Iris pigment epithelial cell (primary cell): ENCODE results near the gene TSPYL1.
A peak's percentile ranks its signal among the peaks of the same experiment; 100 is the strongest.
"Not testable (repeated sequence)": the region's sequence is repeated elsewhere in the genome, so short reads cannot be mapped to it uniquely, and the experiment has no call there.

Experiments used
- DNase-seq: peaks from one replicate; pipeline ENCODE4 v3.0.0-alpha.2; 2011; ENCODE audit warnings: low read depth

The TSPYL1 gene

GRCh38 chr6:116292553-116292952 is 12.8 kb upstream of the TSPYL1 start:
- DNase-seq = no peak

GRCh38 chr6:116291701-116292396 is 12.1 kb upstream of the TSPYL1 start:
- peak; percentile 36 for DNase-seq

GRCh38 chr6:116290799-116291198 is 11.1 kb upstream of the TSPYL1 start:
- DNase-seq = no peak

- no peak for DNase-seq
Measured at GRCh38 chr6:116289876-116290275, 10.1 kb upstream of the TSPYL1 start.

GRCh38 chr6:116287689-116288282 is 8.1 kb upstream of the TSPYL1 start:
- DNase-seq = peak; percentile 66

- no peak for DNase-seq
Measured at GRCh38 chr6:116286773-116287358, 7.1 kb upstream of the TSPYL1 start.

- DNase-seq = not testable (repeated sequence)
Measured at GRCh38 chr6:116284984-116285383, 5.3 kb upstream of the TSPYL1 start.

- no peak for DNase-seq
Measured at GRCh38 chr6:116283191-116283590, 3.5 kb upstream of the TSPYL1 start.

- no peak for DNase-seq
Measured at GRCh38 chr6:116282698-116283097, 3.0 kb upstream of the TSPYL1 start.

GRCh38 chr6:116280933-116281316 is 1.2 kb upstream of the TSPYL1 start:
- DNase-seq = no peak

GRCh38 chr6:116280161-116280932 is 617 bp upstream of the TSPYL1 start:
- no peak for DNase-seq

GRCh38 chr6:116278854-116279231 is 887 bp downstream of the TSPYL1 start:
- no peak for DNase-seq

GRCh38 chr6:116278481-116278829 is 1.3 kb downstream of the TSPYL1 start:
- no peak for DNase-seq

GRCh38 chr6:116277124-116277523 is 2.6 kb downstream of the TSPYL1 start:
- DNase-seq = no peak

GRCh38 chr6:116271149-116271708 is 8.5 kb downstream of the TSPYL1 start:
- no peak for DNase-seq

GRCh38 chr6:116268589-116269293 is 11.0 kb downstream of the TSPYL1 start:
- peak; percentile 83 for DNase-seq

GRCh38 chr6:116267836-116268588 is 11.7 kb downstream of the TSPYL1 start:
- peak; percentile 31 for DNase-seq

GRCh38 chr6:116266803-116267202 is 12.9 kb downstream of the TSPYL1 start:
- peak; percentile 72 for DNase-seq

- no peak for DNase-seq
Measured at GRCh38 chr6:116265041-116265829, 14.5 kb downstream of the TSPYL1 start.

GRCh38 chr6:116263353-116263752 is 16.4 kb downstream of the TSPYL1 start:
- DNase-seq = no peak
